HUDEP-2 (cell line): ENCODE measurements around the gene BAZ2B.
A peak's percentile ranks its signal among the peaks of the same experiment; 100 is the strongest.

Experiments
- DNase-seq, 76 experiments: peaks; one replicate each; lab custom pipeline; 2025; ENCODE audit not compliant: unreplicated experiment in 76 of 76; lab: John Stamatoyannopoulos, UW

Gene BAZ2B

DNA sequence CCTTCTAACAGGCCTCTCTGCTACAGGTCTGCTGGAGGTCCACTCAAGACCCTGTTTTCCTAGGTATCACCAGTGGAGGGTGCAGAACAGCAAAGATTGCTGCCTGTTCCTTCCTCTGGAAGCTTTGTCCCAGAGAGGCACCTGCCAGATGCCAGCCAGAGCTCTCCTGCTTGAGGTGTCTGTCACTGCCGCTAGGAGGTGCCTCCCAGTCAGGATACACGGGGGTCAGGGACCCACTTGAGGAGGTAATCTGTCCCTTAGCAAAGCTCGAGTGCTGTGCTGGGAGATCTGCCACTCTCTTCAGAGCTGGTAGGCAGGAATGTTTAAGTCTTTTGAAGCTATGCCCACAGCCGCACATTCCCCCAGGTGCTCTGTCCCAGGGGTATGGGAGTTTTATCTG is 140.6 kb downstream of the BAZ2B start:
- no peak for DNase-seq

DNA sequence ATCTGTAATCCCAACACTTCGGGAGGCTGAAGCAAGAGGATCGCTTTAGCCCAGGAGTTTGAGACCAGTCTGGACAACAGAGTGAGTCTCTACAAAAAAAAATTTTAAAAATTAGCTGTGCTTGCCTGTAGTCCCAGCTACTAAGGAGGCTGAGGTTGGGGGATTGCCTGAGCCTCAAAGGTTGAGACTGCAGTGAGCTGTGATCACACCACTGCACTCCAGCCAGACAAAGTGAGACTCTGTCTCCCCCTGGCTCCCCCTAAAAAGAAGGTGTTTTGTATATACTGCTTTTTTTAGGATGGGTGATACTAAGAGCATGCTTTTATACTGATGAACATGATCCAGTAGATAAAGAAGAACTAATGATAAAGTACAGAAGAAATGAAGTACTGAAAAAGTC is 145.0 kb downstream of the BAZ2B start:
- no peak for DNase-seq

DNA sequence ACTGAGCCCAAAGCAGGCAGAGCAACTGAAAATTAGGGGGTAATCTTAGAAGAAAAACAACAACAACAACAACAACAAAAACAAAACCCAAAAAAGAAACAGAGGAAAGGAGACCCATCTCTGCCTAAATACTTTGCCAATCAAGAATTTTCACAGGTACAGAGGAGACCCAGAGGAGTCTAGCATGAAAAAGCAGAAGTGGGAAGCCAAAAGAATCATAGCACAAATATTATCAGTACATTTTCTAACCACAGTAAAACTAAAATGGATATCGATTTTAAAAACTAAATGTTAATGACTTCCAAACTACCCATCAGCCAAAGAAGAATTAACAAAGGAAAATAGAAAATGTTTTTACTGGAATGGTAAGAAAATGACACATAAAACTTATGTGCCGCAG is 148.1 kb downstream of the BAZ2B start:
- no peak for DNase-seq

DNA sequence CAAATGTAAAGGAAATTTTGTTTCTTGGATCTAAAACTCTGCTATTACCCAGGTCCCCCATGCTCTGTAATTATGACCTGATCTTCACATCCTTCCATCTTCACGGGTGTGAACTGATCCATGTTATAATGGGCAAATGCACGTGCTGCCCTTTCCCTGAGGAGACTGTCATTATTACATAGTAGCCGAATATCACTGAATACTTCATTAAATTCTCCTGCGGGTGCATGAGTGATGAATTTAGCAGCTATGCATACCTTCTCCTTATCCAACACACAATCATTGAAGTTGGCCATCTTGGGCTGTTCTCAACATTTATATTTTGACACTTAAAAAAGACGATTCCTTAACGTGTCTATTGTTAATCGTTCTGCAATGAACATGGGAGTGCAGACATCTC is 153.4 kb downstream of the BAZ2B start:
- DNase-seq = no peak

DNA sequence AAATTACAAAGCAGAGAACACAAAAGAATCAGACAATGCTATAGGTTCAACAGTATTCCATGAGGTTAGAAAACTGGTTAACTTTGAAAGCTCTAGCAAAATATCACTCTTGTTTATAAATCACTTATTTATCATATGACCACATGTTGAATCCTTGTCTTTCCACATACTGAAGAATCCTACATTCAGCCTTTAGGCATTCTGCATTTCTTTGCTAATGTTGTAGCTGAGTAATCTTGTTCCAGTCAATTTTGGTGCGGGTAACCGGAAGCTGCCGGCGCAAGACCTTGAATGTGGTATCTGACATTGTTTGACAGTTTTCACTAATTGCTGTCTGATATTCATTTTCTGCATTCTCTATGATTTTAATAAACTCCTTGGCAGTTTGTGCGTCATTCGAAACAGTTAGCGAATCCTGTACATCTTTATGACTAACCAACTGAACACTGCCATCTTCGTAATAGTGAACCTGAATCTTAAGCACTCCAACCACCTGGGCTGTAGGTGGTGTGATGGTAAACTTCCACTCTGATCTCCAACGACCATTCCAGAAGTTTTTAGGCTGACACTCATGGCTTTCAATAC is 154.1 kb downstream of the BAZ2B start:
- no peak for DNase-seq

DNA sequence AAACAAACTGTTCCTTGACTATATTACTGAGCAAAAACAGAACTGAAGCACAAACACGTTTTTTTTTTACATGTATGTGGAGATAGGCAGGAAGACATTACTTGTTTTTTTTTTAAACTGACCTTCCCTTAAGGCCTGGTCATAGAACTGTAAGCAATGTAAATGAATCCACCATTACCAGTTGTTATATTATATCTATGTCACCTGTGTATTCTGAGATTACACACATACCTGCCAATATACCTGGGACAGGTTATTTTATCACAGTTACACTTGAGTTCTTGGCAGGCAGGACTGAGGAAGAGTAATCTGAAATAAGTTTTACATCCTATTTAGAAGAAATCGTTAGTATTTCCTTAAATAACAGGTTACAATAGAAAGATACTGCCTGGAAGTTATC is 155.3 kb downstream of the BAZ2B start:
- DNase-seq = no peak

DNA sequence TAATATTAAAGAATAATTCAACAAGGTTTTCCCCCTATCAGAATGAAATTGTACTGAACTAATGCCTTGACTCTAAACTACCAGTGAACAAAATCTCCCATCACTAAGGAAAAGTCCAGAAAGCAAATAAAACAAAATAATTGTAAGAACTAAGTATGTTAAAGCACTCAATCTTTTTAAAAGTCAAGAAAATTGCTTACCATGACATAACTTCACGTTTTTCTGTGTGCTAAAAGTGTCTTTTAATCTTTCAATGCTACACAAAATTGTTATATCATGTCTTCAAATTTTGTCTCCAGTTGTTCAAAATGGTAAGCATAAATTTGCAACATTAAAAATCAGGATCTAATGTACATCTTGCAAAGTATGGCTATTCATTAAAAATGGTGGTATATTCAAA is 156.1 kb downstream of the BAZ2B start:
- no peak for DNase-seq

DNA sequence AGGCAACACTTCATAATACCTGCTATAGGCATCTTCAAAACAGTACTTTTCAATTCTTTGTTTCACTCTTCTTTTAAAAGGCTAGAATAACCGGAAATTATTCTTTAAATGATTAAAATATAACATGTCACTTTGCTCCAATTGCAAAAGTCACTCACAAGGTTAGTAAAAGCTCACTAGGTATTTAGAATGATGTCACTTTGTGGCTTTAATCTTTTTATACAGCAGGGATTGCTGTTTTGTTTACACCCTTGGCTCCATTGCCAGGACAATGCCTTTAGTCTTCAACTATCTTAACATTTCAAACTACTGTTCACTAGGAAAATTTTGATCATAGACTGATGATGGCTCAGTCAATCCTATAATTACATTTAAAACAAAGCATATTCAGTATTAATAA is 157.1 kb downstream of the BAZ2B start:
- DNase-seq = no peak

DNA sequence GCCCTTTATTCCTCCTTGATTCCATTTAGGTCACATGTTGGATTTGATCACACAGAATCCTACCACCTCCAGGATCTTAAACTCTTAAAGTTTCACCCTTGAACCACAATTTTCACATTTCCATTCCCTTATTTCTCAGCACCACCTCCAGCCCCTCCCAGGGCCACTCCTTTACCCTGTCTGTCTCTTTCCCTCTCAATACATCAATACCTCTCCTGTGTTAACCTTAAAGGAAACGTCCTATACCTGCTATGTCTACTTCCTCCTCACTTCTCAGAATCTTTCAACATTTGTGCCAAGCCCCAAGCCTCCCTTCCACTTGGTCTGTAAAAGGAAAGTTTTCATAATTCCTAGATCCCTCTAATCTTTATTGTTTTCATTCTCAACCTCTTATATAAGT is 158.8 kb downstream of the BAZ2B start:
- no peak for DNase-seq

DNA sequence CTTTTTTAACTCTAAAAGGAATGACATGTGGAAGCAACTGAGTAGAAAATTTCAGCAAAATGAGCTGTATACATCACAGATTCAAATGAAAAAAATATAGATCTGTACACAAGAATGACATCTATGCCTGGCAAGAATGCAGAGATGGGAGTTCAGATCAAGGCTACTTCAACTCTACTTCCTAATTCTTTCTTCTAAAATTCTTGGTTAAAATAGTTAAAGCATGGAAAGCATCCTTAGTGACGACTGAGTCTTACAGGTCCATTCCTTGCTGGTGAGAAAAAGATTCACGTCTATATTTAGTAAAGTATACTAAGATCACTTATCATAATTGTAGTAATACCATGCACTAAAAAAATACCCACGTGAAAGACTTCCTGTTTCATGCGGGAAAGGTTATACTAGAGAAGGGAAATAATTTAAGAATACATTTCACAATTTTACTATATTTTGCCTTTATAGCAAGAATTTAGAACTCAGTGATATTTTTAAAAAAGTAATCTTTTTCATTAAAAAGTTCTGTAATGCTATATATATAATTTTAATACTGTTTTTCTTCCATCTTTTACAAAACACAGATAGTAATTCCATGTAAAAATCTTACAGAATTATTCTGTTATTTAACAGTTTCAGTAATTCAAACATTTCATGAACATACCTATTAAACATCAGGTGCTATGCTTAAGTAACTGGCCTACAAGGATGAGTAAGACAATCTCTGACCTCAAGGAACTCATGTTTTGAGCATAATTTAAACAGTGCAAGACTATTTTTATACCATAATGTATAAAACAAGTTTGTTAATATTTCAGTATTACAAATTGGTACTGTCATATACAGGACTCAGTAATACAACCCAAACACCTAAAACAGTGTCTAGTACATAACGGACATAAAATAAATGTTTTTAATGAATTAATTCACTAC is 159.6 kb downstream of the BAZ2B start:
- DNase-seq = peak in 1 of 76 experiments; percentile 2

DNA sequence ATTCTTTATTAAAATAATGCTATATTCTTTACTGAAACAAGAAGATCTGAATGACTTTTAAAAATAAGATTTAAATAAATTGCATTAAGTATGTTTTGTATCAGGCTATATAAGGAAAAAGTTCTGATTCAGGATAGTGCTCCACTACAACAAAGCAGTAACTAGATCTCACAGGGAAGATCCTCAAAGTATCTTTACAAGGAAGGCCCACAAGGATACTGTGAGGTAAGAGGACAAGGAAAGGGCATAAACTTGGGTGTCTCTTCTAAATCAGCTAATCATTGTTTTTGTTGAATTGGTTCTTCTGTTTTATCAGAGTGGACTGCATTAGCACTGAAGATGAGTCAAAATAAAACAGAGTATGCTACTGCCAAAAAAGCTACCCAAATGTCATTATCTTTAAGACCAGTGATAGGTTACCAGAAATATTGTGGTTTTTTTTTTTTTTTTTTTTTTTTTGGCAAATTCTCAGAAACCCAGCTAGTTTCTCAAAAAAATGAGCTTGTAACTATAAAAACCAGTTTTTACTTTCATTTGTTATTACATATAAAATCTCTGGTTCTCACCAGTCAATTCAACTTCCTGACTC is 160.9 kb downstream of the BAZ2B start:
- peak in 33 of 76 experiments; percentile 14 to 88 (median 55) for DNase-seq

DNA sequence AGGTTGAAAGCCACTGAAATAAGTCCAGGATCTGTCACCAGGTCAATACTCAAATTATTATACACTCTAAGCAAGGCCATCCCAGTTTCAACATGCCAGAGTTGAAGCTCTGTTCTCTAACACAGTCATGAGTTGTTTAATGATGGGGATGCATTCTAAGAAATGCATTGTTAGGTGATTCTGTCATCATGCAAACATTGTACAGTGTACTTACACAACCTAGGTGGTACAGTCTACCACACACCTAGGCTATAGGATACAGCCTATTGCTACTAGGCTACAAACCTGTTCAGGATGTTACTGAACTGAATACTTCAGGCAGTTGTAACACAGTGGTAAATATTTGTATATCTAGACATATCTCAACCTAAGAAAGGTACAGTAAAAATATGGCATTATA is 162.2 kb downstream of the BAZ2B start:
- no peak for DNase-seq

DNA sequence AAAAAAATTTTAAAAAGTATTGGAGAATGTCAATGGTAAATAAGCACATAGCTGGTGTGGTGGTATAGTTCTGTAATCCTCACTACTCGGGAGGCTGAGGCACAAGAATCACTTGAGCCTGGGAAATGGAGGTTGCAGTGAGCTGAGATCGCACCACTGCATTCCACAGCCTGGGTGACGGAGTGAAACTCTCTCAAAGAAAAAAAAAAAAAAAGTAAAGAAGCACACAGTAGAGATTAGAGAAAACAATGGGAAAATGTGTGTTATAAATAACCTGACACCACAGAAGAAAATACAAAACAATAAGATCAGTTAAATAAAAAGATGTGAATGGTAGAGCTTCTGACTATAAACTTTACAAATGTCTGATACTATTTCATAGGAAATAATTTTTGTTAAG is 166.2 kb downstream of the BAZ2B start:
- DNase-seq = no peak

DNA sequence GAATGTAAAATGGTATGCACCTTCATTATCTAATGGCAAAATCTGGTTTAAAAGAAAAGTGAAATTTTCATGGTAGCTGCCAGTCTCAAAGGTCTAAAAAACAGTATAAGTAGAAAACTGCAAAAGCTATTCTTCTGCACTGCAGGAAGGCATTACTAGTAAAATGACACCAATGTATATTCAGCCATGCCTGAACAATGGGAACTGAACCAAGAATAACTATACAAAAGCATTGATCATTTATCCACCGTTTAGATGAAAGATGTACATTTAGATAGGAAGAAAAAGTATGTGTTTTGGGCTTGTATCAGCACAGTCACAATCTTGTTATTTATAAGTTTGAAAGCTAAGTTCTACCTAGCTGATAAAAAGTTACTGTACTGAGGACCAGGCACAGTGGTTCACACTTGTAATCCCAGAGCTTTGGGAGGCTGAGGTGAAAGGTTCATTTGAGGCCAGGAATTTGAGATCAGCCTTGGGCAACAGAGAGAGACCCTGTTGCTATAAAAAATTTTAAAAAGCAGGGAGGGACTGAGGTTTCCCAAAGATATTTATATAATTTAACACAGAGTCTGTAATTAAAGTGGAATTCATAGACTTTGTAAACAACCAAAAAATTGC is 166.7 kb downstream of the BAZ2B start:
- DNase-seq = no peak

DNA sequence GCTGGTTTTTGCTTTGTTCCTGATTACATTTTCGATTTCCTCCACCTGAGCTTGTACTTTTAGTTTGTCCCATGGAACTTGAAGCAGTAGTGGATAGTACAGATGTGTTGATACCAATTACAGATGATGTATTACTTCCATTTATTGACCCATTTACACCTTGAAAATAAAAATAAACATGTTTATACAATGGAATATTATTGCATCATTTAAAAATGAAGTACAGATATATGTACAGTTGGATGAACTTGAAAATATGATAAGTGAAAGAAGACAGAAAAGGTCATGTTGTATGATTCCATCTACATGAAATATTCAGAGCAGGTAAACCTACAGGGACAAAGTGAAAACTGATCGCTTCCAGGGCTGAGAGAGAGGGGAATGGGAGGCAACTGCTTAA is 169.5 kb downstream of the BAZ2B start:
- no peak for DNase-seq

DNA sequence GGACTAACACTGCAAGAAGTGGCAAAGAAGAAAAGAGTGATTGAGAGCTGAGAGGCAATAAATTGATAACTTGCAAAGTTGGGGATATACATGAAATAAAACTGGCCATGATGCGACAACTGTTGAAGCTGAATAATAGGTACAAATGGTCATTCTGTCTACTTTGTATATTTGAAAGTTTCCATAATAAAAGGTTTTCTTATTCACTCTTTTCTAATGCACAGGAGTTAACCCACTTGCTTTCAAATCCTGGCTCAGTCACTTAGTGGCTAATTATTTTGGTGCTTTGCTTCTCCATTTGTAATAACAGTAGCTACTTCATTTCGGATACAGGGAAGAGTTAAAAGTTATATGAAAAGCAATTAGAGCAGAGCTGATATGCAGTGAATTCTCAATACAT is 170.1 kb downstream of the BAZ2B start:
- no peak for DNase-seq

DNA sequence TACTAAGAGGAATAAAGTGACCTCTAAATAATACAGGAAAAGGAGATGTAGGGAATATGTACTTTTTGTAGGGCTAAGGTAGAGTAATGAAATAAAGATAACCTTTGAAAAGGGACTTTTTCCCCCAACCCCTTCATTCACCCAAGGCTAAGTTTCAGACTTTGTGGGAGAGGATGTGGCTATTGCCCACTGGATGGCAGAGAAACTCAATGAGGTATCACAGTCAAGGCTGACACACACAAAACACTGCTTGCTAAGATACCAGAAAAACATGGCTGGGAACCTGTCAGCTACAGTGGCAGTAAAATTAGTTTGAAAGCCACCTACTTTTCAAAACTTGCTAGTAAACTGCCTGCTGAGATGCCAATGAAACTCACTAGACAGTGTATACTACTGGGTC is 171.0 kb downstream of the BAZ2B start:
- no peak for DNase-seq

DNA sequence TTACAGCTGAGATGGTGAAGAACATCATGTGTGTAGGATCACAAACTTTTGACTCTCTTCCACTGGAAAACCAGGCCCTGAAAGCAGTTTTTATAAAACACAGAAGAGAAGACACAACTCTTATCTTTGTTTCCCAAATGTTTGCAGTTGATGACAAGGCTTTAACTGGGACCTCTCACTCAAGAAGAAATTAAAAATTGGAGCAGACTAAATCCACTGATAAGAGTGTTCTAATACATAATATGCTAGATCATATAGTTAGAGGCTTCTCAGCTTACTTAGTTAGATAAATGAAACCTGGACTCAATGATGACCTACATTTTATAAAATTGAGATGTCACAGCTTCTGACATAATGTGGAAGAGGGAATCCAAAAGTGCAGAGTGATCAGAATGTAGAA is 171.6 kb downstream of the BAZ2B start:
- DNase-seq = peak in 14 of 76 experiments; percentile 1 to 56 (median 28)

DNA sequence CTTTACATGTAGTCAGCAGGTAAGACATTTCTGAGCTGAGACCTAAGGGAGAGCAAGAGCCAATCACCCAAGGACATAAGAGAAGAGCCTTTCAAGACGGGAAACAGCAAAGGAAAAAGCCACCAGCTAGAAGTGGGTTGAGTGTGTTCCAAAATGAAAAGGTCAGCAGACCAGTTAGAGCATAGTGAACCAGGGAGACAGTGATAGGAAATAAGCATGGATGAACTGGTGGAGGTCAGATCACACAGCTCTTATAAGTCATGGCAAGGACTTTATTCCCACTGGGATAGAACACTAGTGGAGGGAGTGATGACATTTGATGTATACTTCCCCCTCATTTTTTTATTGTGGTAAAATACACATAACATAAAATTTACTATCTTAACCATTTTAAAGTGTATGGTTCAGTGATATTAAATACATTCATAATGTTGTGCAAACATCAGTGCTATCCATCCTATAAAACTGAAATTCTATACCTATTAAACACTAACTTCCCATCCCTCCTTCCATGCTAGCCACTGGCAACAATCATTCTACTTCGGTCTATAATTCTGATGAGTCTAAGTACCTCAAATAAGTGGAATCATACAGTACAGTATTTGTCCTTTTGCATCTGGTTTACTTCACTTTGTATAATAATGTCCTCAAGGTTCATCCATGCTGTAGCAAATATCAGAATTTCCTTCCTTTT is 174.0 kb downstream of the BAZ2B start:
- no peak for DNase-seq

DNA sequence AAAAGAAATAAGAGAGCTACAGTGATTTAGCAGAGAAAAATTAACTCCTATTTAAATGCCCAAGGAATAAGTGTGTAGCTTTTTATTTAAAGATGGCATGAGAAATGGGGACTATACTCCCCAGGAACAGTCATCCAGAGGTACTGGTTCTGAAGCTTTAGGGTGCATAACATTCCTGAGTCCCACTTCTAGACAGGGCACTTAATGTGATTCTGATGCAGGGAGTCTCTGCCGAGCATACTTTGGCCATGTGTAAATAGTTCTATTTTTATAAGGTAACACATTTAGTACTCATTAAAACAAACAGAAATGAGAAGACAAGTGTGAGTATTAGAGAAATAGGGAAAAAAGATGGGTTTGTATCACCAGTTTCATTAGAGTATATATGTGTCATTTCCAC is 175.2 kb downstream of the BAZ2B start:
- no peak for DNase-seq

DNA sequence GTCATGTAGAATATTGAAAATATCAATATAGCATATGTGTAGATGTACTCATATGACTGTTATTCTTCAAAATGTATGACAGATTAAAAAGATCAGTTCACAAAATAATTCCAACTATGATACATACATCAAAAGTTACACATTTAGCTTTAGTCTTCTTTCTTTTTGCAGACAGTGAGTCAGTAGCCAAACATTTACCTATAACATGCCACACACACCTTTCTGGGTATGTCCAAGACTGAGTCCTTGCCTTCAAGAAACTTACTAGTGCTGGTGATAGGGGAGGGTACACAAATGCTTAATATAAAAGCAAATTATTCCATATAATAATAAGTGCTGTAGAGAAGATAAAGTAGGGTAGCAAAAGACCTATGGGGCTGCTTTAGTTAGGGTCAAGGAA is 176.9 kb downstream of the BAZ2B start:
- DNase-seq = no peak
